NCI-H2107 (cell line): ENCODE data around the gene BSND.

ENCODE experiments used
- DNase-seq: peaks from one replicate; lab custom pipeline; 2025; lab: John Stamatoyannopoulos, UW

The BSND gene

GRCh38 chr1:55046871-55047270 lies 48.1 kb downstream of the BSND start:
- no peak for DNase-seq

DNA sequence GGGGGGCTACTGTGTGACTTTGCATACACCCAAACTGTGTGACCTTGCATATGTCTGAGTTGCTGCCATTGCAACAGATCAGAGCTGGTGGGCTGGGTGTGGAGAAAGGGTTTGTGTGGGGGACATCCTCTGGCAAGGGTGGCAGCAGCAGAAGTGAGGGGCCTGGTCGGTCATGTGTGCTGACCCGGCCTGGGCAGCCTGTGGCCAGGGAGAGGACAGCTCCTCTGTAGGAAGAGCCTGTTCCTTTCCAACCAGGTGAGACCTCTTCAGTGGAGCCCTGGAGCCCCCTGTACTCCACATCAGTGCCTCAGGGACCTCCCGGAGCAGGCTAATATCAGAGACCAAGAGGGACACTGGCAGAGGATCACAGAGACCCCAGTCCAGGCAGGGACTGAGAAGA lies 48.9 kb downstream of the BSND start:
- no peak for DNase-seq

GRCh38 chr1:55048453-55049270 lies 49.9 kb downstream of the BSND start:
- DNase-seq, result no peak

DNA sequence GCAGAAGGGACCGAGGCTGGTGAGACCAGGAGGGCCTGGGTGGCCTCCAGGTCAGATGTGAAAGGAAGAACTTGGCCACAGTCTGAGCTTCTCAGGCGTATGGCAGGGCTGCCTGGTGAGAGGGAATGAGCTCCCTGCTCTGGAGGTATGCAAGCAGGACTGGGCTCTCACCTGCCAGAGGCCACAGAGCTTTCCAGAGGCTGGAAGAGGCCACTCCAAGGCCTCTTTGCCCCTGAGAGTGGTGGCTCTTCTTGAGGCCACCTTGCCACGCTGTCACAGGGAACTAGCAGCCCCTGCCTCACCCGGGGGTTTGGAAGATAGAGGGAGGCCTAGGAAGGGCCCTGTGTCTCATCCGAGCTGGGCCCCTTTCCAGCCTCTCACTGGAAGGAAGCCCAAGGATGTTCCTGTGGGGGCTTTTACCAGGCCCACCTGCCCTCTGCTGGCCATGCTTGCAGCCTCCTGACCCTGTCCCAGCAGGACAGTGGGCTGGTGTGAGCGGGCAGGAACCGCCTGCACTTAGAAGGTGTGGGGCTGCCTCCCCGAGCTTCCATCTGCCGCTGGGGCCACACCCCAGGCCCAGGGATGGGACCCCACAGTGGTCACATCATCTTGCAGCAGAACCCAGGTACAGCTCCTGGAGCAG lies 50.7 kb downstream of the BSND start:
- DNase-seq, result no peak

- DNase-seq, result no peak
Measured at GRCh38 chr1:55049914-55050278, 51.2 kb downstream of the BSND start.

GRCh38 chr1:55050283-55050682 lies 51.5 kb downstream of the BSND start:
- DNase-seq, result no peak

- no peak for DNase-seq
Measured at GRCh38 chr1:55051169-55051568, 52.4 kb downstream of the BSND start.

DNA sequence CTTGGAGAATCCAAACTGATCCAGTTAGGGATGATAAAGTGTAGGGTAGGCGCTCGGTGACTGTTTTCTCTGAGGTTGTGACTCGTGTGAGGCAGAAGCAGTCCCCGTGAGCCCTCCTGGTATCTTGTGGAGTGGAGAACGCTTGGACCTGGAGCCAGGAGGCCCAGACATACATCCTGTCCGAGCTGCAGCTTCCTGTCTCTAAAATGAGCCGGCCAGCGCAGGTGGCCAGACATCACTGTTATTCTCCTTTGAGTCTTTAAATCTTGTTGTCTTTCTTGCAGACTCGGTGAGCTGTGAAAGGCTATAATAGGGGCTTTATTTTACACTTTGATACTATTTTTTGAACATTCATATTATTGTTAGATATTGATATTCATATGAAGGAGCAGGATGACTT lies 52.9 kb downstream of the BSND start:
- DNase-seq, result no peak

GRCh38 chr1:55052221-55053142 lies 53.7 kb downstream of the BSND start:
- DNase-seq, result no peak

- DNase-seq, result no peak
Measured at GRCh38 chr1:55053265-55053954, 54.7 kb downstream of the BSND start.

DNA sequence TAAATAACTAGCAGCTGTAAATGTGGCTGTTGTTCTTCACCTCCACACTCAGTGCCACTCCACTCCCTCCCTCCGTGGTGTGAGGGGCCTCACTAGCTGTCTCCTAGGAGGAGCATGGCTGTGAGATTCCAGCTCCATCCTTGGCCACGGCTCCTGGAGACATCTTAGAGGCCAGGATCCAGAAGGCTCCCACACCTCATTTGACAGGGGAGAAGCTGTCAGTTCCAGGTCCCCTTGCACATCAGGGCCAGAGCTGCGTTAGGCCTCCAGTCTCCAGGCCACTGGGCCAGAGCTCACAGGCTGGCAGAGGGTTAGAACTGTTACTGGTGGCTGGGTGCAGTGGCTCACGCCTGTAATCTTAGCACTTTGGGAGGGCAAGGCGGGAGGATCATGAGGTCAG lies 55.7 kb downstream of the BSND start:
- no peak for DNase-seq

DNA sequence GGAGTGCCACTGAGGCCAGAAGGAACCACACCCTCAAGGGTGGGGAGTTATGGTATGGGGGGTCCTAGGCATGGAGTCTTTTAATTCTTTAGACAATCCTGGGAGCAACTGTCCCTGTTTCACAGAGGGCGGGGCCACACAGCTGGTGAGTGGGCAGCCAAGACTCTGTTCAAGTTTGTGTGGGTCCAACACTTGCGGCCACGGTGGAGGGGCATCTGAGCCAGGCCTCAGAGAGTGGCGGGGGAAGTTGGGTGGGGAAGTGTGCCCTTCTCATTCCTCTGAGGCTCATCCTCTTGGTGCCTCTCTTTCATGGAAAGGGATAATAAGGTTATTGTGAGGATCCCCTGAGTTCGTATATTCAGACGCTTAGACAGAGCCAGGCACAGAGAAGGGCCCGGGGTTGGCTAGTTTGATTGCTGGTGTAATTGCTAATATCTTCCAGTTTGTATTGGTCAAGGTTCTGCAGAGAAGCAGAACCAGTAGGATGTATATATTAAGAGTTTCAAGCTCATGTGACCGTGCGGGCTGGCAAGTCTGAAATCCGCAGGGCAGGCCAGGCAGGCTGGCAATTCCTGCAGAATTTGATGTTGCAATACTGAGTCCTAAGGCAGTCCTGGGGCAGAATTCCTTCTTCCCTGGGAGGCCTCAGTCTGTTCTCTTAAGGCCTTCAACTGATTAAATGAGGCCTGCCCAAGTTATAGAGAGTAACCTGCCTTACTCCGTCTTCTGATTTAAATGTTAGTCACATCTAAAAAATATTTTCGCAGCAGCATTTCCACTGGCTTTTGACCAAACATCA lies 56.5 kb downstream of the BSND start:
- no peak for DNase-seq

- no peak for DNase-seq
Measured at GRCh38 chr1:55055951-55056631, 57.4 kb downstream of the BSND start.

- no peak for DNase-seq
Measured at GRCh38 chr1:55056632-55056992, 57.9 kb downstream of the BSND start.

DNA sequence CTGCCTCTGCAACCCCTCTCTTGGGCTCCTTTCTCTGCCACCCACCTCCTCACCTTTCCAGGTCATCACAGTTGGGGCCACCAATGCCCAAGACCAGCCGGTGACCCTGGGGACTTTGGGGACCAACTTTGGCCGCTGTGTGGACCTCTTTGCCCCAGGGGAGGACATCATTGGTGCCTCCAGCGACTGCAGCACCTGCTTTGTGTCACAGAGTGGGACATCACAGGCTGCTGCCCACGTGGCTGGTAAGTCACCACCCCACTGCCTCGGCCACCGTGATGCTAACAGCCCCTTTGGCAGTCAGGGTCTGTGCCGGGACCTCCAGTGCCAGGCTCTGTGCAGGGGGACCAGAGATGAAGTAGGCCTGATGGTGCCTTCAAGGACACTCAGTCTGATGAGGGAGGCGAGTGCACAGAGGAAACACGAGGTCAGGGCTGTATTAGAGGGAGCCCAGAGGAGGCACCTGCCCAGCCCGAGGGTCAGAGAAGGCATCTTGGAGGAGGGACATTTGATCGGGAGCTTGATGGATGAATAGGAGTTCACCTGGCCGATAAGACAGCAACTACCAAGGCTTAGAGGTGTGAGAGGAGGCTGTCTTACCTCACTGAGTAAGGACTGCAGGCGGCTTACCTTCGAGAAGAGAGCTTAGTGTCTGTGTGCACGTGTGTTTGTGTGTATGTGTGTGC lies 58.7 kb downstream of the BSND start:
- no peak for DNase-seq

- no peak for DNase-seq
Measured at GRCh38 chr1:55057956-55058298, 59.2 kb downstream of the BSND start.

- no peak for DNase-seq
Measured at GRCh38 chr1:55059302-55060132, 60.8 kb downstream of the BSND start.

DNA sequence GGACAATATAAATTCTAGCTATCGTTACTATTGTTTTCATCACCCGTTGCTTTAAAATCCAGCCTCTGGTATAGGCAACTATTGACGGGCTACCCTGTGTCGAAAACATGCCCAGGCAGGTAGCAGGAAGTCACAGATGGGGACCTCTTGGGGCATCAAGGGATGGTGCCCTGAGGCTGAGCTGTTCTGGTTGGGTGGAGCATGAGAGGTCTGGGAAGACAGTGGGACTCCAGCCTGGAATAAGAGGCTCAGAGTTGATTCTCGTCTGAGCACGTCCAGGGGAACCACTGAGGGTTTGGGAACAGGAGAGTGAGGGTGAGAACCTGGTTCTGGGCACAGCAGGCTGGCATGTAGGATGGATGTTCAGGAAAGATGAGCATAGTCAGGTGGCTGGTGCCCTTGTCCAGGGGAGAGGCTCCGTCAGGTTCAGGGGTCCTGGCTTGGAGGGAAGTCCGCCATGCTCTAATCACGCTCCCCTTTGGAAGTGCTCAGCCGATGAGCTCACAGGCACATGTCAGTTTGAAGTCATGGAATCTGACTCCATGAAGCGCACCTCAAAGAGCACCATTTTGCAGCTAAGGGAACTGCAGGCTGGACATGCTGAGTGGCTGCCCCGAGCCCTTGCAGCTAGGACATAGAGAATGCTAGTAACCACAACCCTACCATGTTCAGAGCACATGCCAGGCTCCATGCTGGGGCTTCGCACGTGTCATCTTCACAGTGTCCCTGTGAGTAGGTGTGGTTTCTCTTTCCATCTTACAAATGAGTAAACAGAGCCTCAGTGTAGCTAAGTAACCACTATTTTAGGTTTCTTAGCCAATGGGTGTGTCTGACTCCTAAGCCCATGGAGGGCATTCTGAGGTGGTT lies 61.6 kb downstream of the BSND start:
- DNase-seq, result no peak
